OCI-M1 (cell line): ENCODE data around the gene RXRB.

Source experiments
- DNase-seq: peaks from one replicate; lab custom pipeline; 2025; lab: John Stamatoyannopoulos, UW

The RXRB gene

DNA sequence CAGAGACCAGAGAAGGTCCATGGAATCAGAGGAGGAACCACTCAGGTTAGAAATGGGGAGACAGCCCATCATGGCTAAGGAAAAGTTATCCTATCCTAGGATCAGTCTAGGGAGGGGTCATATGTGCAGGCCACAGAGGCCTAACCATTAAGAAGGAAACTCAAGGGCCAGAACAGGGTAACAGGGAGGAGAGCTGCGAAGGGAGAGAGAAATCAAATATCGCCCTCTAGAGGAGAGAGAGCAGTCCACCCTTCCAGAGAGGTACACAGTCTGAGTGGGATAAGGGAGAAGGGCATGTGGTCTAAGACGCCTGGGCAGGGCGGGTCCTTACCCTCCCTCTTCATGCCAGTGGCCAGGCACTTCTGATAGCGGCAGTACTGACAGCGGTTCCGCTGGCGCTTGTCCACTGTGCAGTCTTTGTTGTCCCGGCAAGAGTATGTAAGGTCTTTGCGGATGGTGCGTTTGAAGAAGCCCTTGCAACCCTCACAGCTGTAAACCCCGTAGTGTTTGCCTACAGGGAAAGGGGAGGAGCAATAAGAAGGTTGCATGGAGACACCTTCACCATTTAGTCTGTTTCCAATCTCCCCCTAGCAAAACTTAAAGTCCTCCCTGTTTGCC is 2.9 kb downstream of the RXRB start:
- DNase-seq, result peak; percentile 96

DNA sequence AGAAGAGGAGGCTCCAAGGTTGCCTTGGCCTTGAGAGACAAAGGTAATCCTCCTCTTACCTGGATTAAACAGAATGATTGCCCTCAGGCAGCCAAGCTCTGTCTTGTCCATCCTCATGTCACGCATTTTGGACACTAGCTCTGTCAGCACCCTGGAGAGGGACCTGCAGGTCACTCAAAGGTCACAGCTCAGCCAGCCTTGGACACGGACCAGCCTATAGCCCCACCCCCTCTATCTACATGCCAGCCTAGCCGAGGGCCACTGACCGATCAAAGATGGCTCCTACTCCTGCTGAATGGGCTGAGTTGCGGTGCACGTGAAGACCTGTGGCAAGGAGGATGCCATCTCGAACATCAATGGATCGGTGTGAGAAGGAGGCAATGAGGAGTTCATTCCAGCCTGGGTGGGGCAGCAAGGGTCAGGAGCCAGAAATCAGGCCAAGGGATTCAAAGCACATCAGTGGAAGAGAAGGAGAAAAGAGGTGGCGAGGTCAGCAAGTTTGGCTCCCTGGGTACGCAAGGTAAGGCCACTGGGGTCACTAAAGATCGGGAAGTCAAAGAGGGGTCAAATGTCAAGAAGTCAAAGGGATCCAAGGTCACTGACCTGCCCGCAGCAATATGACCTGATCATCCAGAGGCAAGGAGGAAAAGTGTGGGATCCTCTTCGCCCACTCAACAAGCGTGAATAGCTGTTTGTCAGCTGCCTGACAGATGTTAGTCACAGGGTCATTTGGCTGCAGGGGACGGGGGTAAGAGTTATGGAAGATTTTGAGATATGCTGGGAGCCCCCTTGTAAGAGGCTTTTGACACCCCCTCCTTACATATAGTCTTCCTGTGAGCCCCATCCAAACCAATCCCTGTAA is 4.9 kb downstream of the RXRB start:
- no peak for DNase-seq

DNA sequence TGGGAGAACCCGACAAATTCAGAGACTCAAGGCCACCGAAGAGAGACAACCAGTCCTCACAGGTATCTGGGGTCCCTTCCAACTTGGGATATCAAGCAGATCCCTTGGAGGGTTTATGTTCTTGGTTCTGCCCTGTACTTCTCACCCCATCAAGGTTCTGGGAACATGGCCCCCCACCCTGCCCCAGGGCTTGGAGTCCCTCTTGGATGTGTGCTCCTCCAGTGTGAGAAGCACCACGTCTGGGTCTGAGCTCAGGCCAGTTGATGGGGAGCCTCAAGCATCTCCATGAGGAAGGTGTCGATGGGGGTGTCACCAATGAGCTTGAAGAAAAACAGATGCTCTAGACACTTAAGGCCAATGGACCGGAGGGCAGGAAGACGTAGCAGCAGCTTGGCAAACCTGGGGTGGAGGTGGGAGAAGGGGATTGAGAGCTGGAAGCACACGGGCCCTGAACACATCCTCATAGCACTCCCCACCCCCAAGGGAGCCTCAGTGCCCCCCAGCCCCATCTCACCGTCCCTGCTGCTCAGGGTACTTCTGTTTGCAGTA is 6.0 kb downstream of the RXRB start:
- DNase-seq, result no peak

DNA sequence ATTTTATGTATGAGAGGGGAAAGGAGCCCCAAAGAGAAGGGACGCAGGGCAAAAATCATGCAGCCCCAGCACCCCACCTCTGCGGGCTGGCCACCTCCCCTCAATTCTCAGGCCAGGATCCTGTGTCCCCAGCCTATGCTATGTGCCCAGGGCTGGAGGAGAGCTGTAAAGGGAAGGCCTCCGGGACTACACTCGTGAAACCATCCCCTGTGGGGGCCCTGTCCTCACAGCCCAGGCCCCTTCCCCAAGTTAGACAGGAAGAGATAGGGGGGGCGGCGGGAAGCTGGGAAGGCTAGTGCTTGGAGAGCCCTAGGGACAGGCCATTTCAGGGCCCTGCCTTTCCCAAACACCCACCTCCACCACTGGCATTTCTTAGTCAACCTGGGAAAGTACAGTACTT is 6.8 kb downstream of the RXRB start:
- no peak for DNase-seq

DNA sequence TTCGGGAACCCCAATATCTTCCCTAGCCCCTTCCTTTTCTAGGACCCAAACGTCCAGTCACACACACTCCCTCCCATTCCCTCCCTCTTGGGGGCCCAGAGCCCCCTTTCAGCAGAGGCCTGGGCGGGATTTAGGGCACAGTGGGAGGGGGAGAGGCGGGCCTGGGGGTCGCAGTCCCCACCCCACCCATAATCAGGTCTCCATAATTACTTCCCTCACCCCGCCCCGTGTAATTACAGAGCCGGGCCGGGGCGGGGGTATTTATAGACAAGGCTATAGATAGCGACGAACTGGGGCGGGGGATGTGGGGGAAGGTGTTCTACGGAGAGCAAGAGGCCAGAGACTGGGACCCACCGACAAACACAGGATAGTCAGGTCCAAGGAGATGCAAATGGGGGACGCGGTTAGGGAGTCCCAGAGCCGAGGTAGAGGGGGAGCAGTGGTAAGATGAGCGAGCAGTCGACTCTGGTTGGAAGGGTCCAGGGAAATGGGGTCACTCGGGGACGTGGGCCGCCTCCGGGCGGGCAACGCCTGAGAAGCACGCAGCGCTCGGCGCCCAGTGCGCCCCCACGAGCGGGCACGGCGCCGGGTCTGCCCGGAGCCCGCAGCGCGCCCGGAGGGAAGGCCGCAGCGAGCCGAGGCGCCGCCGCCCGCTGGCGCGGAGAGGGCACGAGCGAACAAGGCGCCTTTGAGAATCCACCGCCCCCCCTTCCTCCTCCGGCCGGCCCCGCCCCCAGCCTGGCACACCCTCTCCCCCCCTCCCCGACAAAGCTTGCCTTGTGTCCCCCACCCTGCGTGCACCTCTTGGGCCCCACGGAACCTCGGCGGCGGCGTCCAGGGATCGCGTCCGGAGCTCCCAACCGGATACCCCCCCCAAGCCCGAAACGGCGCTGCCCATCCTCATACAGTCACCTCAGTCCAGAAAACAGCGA is 7.5 kb downstream of the RXRB start:
- DNase-seq, result no peak

DNA sequence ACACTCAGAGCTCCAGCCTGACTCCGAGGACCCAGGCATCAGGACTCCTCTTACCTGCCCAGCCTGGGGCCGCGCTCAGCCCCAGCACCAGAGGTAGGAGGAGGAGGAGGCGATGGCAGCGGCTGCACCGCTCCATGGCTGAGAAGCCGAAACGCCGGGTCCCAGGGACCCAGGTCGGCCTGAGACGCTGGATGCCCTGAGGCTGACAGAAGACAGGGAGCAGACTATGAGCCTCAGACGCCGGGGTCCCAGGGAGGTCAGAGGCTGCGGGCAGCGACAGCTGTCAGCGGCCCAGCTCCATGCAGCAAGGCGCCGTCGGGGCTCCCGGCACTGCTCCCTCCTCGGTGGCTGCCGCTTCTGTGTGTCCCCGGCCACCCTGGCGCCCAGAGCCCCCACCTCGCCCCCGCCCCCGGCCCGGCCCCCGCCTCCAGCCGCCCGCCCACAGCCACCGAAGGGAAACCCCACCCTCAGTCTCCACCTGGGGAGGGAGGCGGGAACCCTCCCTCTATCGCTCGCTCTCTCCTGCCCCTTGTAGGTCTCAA is 8.3 kb downstream of the RXRB start, which contains the start of gene COL11A2:
COL11A2 (minus strand) TSS at position 363 of the 542 bp plus-strand sequence; CDS start at position 136, 227 bp downstream.
- DNase-seq, result no peak

DNA sequence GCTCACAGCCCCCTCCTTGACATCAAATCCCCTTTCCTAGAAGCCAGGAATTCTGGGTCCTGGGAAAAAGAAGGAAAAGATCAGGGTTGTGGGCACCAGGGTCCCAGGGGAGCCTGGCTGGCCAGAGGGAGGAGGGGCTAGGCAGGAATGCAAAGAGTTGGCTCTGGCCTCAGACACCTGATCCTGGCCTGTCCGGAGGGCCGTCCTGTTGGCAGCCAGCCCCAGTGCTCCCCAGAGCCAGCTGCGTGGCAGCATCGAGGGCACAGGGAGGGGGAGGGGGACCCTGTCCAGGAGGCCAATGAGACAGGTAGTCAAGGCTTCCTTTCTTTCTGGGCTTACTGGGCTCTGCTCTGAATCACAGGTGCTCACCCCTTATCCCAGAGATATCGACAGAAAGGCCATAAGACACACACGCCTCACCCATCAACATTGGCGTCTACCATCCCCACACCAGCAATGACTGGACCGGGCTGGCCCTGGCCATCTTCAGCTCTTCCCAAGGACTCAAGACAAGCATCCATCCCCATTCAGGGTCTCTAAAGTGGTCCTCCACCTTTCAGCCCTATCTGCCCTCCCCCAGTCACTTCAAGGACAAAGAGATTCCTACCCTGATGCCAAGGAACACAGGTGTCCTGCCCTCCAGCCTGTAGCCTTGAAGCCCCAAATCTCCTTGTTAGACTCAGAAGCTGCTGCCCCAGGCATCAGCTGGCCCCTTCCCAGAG is 8.9 kb downstream of the RXRB start:
- no peak for DNase-seq

DNA sequence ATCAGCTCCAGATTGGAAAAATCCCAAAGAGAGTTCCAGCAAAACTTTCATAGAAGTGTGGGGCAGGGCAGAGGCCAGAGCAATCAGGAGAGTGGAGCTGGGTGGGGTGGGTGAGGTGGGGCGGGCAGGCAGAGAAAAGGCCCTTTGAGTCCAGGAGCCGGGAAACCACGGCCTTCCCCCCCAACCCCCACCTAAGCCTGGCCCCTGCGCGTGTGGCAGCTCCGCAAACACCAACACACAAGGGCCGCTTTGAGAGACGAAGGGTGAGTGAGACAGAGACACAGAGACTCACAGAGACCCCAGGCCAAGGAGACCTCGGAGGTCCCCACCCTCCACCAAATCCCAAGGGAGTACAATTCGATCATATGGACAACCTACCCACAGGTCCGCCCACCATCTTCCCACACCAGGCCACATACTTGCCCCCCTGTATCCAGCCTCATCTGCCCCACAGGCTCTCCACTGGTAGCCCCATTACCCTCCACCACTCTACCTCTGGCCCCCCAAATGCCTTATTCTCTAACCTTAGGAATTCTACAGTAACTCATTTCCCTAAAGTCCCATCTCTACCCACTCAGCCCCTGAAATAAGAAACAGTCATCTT is 9.9 kb downstream of the RXRB start:
- DNase-seq, result no peak

DNA sequence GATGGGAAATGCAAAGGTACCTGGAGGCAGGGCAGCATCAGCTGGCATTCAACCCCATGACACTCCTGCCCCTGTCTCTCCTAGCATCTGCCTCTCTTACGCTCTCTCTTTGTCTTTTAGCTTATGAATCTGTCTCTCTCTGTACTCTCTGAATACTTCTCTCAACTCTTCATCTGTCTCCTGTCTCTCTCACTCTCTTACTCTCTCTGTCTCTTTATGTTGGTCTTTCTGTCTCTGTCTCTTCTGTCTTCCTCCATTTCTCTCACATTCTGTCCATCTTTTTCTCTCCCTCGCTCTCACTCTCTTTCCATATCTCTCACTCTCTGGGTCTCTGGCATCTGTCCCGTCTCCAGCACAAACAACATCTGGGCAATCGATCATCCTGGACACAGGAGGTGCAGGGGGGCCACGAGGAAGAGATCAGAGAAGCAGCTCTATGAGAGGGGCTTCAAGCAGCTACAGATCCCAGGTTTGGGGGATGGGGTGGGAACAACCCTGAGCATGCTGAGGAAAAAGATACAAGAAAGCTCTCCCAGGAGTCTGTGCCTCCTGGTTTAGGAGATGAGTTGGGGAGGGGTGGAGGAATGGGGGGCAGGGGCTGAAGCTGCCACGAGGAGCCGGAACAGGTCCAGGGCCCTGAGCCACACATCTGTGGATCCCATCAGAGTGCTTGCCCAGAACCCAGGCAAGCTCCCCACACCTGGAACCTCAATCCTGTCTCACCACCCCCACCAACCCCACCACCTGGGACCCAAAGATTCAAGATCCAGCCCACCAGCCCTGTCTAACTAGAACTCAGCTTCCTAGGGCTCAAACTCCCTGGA is 10.6 kb downstream of the RXRB start:
- no peak for DNase-seq

DNA sequence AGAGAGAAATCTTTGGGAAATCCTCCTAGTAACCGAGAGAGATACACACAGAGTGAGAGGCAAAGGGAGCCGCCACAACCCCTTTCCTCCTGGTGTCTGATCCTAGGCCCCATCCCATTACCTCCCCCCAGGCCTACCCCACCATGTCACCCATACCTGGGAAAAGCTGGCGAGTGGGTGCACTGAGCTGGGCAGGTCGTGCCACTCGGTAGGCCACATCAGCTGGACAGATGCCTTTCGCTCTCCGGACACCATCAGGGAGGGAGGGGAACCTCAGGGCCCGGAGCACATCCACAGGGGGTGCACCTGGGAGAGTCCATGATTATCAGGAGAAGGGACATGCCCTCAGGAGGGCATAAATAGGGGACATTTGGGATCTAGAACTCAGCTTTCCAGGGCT is 11.3 kb downstream of the RXRB start:
- DNase-seq, result no peak

- no peak for DNase-seq
These were observed 12.7 kb downstream of the RXRB start for GRCh38 chr6:33187809-33188208.

GRCh38 chr6:33185654-33186187 is 14.7 kb downstream of the RXRB start:
- DNase-seq, result no peak

DNA sequence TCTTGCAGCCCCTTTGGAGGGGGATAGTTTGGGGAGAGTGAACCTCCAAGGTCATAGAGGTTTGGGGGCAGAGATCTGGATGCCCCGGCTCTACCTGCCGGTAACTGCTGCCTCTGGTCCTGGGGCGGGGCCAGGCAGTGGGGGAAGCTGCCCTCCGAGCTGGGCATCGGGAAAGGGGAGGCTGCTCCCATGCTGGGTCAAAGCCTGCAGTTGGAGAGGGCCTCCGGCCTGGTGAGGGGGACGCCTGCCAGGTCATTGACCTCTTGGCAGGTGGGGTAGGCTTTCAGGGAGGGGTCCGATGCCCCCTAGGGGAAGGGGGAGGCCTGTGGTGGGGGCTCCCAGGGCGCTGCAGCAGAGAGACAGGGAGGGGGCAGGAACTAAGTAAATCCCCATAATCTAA is 15.3 kb downstream of the RXRB start:
- DNase-seq, result no peak

- DNase-seq, result peak; percentile 35
These were observed 17.3 kb downstream of the RXRB start for GRCh38 chr6:33183071-33183683.

DNA sequence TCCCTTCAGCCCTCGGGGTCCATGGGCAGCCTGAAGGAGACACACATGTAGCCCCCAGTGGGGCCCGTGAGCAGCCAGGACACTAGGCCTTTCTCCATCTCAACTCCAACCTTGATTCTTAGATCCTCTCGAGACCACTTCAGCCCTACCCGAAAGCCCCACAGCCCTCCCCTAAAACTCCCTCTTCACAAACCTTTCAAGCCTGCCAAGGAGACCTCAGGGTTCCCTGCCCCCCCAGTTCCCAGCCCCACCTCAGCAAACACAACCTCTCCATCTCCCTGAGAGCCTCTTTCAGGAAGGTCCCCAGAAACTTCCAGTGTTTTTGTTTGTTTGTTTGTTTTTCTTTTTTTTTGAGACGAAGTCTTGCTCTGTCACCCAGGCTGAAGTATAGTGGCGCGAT is 19.3 kb downstream of the RXRB start:
- DNase-seq, result no peak

DNA sequence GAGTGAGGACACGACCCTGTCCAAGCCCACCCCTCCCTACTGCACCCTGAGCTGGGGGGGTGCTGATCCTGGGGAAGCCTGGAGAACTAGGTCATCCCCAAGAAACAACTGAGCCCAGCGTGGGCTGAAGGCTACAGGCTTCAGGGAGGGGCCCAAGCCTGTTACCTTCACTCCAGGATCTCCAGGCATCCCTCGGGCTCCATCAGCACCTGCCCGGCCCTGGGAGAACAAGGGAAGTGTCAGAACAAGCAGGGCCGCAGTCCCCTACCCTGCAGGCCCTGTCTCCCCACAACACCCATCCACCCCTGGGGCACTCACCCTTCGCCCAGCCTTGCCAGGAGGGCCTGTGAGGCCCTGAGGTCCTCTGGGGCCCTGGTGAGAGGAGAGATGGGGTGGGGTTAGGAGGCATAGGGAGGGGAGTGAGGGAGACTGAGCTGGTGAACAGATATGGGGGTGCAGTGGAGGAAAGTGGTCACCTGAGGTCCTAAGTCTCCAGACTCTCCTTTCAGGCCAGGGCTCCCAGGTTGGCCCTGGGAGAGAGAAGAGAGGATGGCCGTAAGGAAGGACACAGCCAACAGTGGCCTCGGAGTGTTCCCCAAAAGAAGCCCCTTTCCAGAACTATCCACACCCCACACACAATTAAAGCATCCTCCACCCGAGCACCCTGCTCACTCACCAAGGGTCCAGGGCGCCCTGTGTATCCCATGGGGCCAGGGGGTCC is 21.6 kb downstream of the RXRB start:
- DNase-seq, result no peak

GRCh38 chr6:33177552-33178446 is 22.7 kb downstream of the RXRB start:
- no peak for DNase-seq
